ENCODE measurements around the gene RPS6KA2.
"Not testable (repeated sequence)": the region's sequence is repeated elsewhere in the genome, so short reads cannot be mapped to it uniquely, and the experiment has no call there.

RPS6KA2 gene

DNA sequence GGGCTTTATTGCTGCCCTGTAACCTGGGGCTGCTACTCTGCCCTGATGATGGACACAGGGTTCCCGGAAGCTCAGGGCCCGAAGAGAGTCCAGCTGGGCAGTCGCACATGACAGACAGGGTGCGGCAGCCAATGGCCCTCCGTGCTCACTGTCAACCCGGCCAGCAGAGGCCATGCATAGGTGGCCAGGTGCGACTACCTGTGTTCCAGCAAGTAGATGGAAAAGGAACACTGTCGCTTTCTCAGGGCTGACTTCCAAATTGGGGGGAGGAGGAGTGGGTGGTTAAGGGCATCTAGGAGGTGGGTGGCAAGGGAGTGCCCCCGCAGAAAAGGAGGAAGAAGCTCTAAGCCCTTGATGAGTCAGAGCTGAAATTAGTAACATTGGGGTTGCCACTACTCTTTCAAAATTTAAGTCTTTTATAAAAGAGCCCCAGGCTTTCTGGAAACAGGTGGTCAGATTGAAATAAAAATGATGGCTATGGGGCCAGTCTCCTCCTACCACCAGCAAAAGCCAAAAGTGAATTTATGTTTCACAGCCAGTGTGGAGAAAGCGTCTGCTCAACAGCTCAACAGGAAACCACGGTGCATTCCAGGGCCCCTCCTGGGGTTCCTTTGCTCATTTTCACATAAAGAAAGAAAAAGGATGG, 38.2 kb downstream of the RPS6KA2 start:
- peaks cover 7% of the 10 kb centered on the region; the same call in 1 of the 2 replicates for H3K4me1 ChIP-seq (ENCODE audit: control insufficient read depth, insufficient read depth, low read length)
- H3K27ac ChIP-seq (ENCODE audit: low read depth, low read length), result no peak overlapping the region
- no peaks in the 10 kb centered on the region for H3K27me3 ChIP-seq (ENCODE audit: control insufficient read depth, insufficient read depth, low read length)
- no peaks in the 10 kb centered on the region for H3K36me3 ChIP-seq (ENCODE audit: control insufficient read depth, insufficient read depth, low read length)
- H3K9ac ChIP-seq (ENCODE audit: low read length), result no peak overlapping the region
- H3K9me3 ChIP-seq (ENCODE audit: control insufficient read depth, insufficient read depth, low read depth, low read length), result no peaks in the 10 kb centered on the region
- no peak overlapping the region for H3K4me3 ChIP-seq (ENCODE audit: low read depth, low read length)

- H3K9ac ChIP-seq (ENCODE audit: low read length), result no peak overlapping the region
- no peak overlapping the region for H3K27ac ChIP-seq (ENCODE audit: low read depth, low read length)
- H3K9me3 ChIP-seq (ENCODE audit: control insufficient read depth, insufficient read depth, low read depth, low read length), result no peaks in the 10 kb centered on the region
- H3K27me3 ChIP-seq (ENCODE audit: control insufficient read depth, insufficient read depth, low read length), result no peaks in the 10 kb centered on the region
- peaks cover 14% of the 10 kb centered on the region for H3K4me1 ChIP-seq (ENCODE audit: control insufficient read depth, insufficient read depth, low read length)
- H3K4me3 ChIP-seq (ENCODE audit: low read depth, low read length), result no peak overlapping the region
- no peaks in the 10 kb centered on the region for H3K36me3 ChIP-seq (ENCODE audit: control insufficient read depth, insufficient read depth, low read length)
Measured at GRCh38 chr6:166587631-166588413, 39.2 kb downstream of the RPS6KA2 start.

DNA sequence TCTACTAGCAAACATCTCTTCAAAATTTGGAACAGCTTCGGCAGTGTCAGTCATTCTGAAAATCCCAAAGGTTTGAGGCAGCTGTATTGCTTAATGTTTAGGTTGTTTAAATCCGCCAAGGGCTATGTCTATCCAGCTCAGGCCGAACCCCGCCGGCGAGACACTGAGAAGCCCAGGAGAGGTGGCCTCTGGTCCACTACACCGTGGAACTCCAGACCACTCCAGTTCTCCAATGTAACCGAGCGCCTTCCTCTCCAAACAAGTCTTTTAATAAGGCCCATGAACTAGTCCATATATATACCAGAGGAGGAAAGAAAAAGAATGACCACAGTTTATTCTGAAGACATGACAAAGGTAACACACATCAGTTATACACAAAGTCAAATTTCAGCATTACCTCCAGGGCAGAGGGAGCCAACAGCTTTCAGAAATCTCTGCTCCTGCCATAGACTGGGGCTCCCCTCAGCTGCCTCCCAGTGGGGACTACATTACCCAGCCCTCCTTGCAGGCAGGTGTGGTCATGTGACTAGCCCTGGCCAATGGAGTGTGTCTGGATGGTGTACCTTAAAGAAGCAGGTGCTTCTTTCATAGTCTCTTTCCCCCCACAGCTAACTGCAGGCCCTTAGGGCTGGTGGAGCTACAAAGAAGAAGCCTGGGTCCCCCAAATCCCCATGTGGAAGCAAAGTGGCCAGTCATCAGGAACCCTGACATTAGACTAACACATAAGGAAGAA, 40.5 kb downstream of the RPS6KA2 start, which contains the start of gene RAMACL:
TSS of gene RAMACL (minus strand) at position 255 of the 733 bp plus-strand sequence. CDS start at position 54, 201 bp downstream.
- Histone ChIP-seq H3K9me3 (ENCODE audit: control insufficient read depth, insufficient read depth, low read depth, low read length) (no peaks in the 10 kb centered on the region), H3K27me3 (ENCODE audit: control insufficient read depth, insufficient read depth, low read length) (no peaks in the 10 kb centered on the region), H3K4me3 (ENCODE audit: low read depth, low read length) (no peak within 1 kb of the TSS), H3K27ac (ENCODE audit: low read depth, low read length) (no peak within 1 kb of the TSS), H3K36me3 (ENCODE audit: control insufficient read depth, insufficient read depth, low read length) (no peaks in the 10 kb centered on the region), H3K9ac (ENCODE audit: low read length) (no peak within 1 kb of the TSS), H3K4me1 (ENCODE audit: control insufficient read depth, insufficient read depth, low read length) (peaks cover 14% of the 10 kb centered on the region)

DNA sequence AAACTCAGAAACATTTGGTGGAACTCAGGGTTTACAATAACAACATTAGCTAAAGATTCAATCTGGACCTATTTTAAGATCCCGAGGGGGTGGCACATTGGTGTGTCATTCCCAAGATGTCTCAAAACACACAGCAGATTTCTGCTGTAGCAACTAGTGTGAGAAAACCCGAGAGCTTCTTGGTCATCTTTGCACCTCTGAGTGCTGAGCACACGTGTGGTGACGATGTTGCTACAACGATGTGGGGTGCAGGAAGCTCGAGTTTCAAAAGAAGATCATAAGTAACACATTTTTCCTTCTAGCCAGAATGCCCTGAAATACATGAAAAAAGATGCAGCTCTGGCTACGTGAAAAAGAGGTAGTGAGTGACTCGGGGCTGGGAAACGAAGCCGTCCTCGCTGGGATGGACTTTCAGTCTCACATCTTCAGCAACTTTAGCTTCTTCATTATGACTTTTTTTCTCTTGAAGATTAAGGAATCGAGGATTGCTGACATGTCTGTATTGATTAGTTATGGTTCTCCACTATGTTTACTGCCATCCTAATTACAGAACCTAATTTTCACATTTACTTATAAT, 42.1 kb downstream of the RPS6KA2 start:
- no peak overlapping the region for H3K4me3 ChIP-seq (ENCODE audit: low read depth, low read length)
- no peak overlapping the region for H3K9ac ChIP-seq (ENCODE audit: low read length)

DNA sequence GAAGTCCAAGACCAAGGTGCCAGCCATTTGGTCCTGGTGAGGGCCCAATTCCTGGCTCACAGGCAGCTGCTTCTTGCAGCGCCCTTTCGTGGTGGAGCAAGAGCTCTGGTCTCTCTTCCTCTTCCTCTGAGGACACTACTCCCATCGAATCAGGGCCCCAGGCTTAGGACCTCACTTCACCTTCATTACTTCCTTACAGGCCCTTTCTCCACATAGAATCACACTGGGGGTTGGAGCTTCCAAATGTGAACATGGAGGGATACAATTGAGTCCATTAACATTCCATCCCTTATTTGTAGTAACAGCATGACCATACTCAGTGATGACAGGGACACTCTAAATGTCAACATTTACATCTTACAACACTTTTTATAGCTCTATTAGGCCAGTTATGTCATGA, 42.9 kb downstream of the RPS6KA2 start:
- Histone ChIP-seq H3K27ac (ENCODE audit: low read depth, low read length) (no peak overlapping the region), H3K9me3 (ENCODE audit: control insufficient read depth, insufficient read depth, low read depth, low read length) (no peaks in the 10 kb centered on the region), H3K9ac (ENCODE audit: low read length) (no peak overlapping the region), H3K36me3 (ENCODE audit: control insufficient read depth, insufficient read depth, low read length) (no peaks in the 10 kb centered on the region), H3K27me3 (ENCODE audit: control insufficient read depth, insufficient read depth, low read length) (no peaks in the 10 kb centered on the region), H3K4me3 (ENCODE audit: low read depth, low read length) (no peak overlapping the region), H3K4me1 (ENCODE audit: control insufficient read depth, insufficient read depth, low read length) (peaks cover 13% of the 10 kb centered on the region)

More for the DNA sequence above, 42.1 kb downstream of the RPS6KA2 start:
- Histone ChIP-seq H3K27me3 (ENCODE audit: control insufficient read depth, insufficient read depth, low read length) (no peaks in the 10 kb centered on the region), H3K27ac (ENCODE audit: low read depth, low read length) (no peak overlapping the region), H3K9me3 (ENCODE audit: control insufficient read depth, insufficient read depth, low read depth, low read length) (no peaks in the 10 kb centered on the region), H3K36me3 (ENCODE audit: control insufficient read depth, insufficient read depth, low read length) (no peaks in the 10 kb centered on the region), H3K4me1 (ENCODE audit: control insufficient read depth, insufficient read depth, low read length) (peaks cover 17% of the 10 kb centered on the region)

DNA sequence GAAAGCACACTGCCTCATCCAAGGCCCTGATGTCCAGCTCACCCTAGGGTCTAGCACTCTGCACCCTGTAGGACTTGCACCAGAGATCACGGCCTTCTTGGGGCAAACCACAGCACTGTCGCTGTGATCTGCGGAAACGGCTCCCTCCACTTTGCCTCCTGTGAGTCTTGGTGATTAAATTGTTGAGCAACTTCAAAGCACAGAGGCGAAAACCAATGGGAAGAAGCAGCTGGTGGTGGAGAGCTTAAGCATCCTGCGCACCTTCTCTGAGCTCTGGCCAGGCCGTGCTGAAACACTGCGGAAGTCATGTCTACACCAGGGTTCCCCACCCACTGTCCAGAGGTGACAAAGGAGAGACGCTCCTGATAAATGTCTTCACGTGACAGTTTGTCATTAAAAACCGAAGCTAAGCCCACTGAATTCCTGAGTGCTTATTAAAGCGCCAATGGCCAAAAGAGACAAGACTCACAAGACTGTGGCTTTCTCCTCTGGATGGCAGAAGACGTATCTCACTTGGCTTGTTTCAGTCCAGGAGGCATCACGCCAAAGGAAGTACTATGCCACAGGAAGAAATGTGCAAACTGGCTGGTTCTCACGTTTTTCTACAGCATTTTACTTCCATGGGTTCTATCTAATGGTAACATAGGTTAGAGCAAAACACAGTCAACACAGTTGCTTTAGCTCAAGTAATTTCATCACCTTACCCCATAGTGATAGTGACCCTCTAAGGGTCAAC, 43.7 kb downstream of the RPS6KA2 start:
- Histone ChIP-seq H3K27me3 (ENCODE audit: control insufficient read depth, insufficient read depth, low read length) (no peaks in the 10 kb centered on the region), H3K9ac (ENCODE audit: low read length) (no peak overlapping the region), H3K27ac (ENCODE audit: low read depth, low read length) (no peak overlapping the region), H3K9me3 (ENCODE audit: control insufficient read depth, insufficient read depth, low read depth, low read length) (no peaks in the 10 kb centered on the region), H3K36me3 (ENCODE audit: control insufficient read depth, insufficient read depth, low read length) (no peaks in the 10 kb centered on the region), H3K4me1 (ENCODE audit: control insufficient read depth, insufficient read depth, low read length) (peaks cover 10% of the 10 kb centered on the region), H3K4me3 (ENCODE audit: low read depth, low read length) (no peak overlapping the region)

GRCh38 chr6:166582258-166582657, 44.8 kb downstream of the RPS6KA2 start:
- Histone ChIP-seq H3K9ac (ENCODE audit: low read length) (no peak overlapping the region), H3K36me3 (ENCODE audit: control insufficient read depth, insufficient read depth, low read length) (no peaks in the 10 kb centered on the region), H3K27me3 (ENCODE audit: control insufficient read depth, insufficient read depth, low read length) (no peaks in the 10 kb centered on the region), H3K9me3 (ENCODE audit: control insufficient read depth, insufficient read depth, low read depth, low read length) (0 out of 2 replicates have a peak, but pooled peaks cover 2% of the 10 kb centered on the region), H3K4me3 (ENCODE audit: low read depth, low read length) (no peak overlapping the region), H3K27ac (ENCODE audit: low read depth, low read length) (no peak overlapping the region), H3K4me1 (ENCODE audit: control insufficient read depth, insufficient read depth, low read length) (peaks cover 10% of the 10 kb centered on the region)

DNA sequence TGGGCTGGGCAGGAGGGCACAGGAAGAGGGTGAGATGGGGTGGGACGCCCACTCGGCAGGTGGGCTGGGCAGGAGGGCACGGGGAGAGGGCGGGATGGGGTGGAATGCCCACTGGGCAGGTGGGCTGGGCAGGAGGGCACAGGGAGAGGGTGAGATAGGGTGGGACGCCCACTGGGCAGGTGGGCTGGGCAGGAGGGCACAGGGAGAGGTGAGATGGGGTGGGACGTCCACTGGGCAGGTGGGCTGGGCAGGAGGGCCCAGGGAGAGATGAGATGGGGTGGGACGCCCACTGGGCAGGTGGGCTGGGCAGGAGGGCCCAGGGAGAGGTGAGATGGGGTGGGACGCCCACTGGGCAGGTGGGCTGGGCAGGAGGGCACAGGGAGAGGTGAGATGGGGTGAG, 45.2 kb downstream of the RPS6KA2 start:
- H3K4me1 ChIP-seq (ENCODE audit: control insufficient read depth, insufficient read depth, low read length); H3K27me3 ChIP-seq (ENCODE audit: control insufficient read depth, insufficient read depth, low read length); H3K4me3 ChIP-seq (ENCODE audit: low read depth, low read length); H3K27ac ChIP-seq (ENCODE audit: low read depth, low read length); H3K9ac ChIP-seq (ENCODE audit: low read length); H3K36me3 ChIP-seq (ENCODE audit: control insufficient read depth, insufficient read depth, low read length); H3K9me3 ChIP-seq (ENCODE audit: control insufficient read depth, insufficient read depth, low read depth, low read length): not testable (repeated sequence)

DNA sequence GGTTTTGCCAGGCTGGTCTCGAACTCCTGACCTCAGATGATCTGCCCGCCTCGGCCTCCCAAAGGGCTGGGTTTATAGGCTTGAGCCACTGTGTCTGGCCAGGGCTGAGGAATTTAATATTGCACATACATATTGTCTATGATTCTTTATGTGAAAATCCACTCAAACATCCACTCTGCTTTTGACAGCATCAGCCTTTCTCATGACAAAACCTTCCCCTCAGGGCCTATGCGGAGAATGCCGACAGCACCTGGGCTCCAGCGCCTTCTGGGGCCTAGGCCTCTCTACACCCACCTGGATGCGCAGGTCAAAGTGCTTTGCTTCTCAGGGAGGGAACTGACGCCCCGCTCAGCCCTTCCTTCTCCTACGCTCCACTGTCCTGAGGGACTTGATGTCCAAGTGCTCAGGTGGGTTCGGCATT, 46.0 kb downstream of the RPS6KA2 start:
- Histone ChIP-seq H3K4me1 (ENCODE audit: control insufficient read depth, insufficient read depth, low read length) (peaks cover 10% of the 10 kb centered on the region), H3K4me3 (ENCODE audit: low read depth, low read length) (no peak overlapping the region), H3K9me3 (ENCODE audit: control insufficient read depth, insufficient read depth, low read depth, low read length) (peaks cover 11% of the 10 kb centered on the region; the same call in 1 of the 2 replicates), H3K27ac (ENCODE audit: low read depth, low read length) (no peak overlapping the region), H3K9ac (ENCODE audit: low read length) (no peak overlapping the region), H3K27me3 (ENCODE audit: control insufficient read depth, insufficient read depth, low read length) (no peaks in the 10 kb centered on the region), H3K36me3 (ENCODE audit: control insufficient read depth, insufficient read depth, low read length) (no peaks in the 10 kb centered on the region)
